Measurements from ENCODE around the gene FAM107B. TPM values are rescaled to one million over a fixed set of nuclear protein-coding genes. Genes with fewer than 3 reads are reported as not detected.

The FAM107B gene
- total and polyA plus RNA-seq, 2 experiments from 2014 or later = 11.0 to 17.6 TPM

GRCh38 chr10:14598809-14599764 is 175.6 kb downstream of the FAM107B start:
- Histone ChIP-seq H3K36me3 (ENCODE audit: insufficient read depth) (no peaks in the 10 kb centered on the region), H3K27ac (ENCODE audit: low read depth) (no peak overlapping the region), H3K9me2 (ENCODE audit: insufficient read depth) (no peaks in the 10 kb centered on the region), H2AFZ (no peak overlapping the region), H3K4me2 (no peak overlapping the region), H4K20me1 (replicated peaks; ENCODE audit: insufficient read depth) (peaks cover 5% of the 10 kb centered on the region), H3K27me3 (ENCODE audit: insufficient read depth) (peaks cover 13% of the 10 kb centered on the region), H3F3A (replicated peaks; ENCODE audit: low read depth) (no peaks in the 10 kb centered on the region), H3K79me2 (replicated peaks; ENCODE audit: insufficient read depth) (peaks cover 72% of the 10 kb centered on the region), H3K4me3 (no peak overlapping the region), H3K4me1 (ENCODE audit: insufficient read depth) (peaks cover 16% of the 10 kb centered on the region)
- peaks cover 19% of the 10 kb centered on the region for H3K4me1 Mint-ChIP-seq
- no peak overlapping the region for H3K27ac Mint-ChIP-seq
- ATAC-seq (no peak), DNase-seq (ENCODE audit: low spot score) (no peak)
- no peak for TF ChIP-seq EZH2 (IDR thresholded peaks at IDR 0.05; ENCODE audit: low read depth, unreplicated experiment)
- TF ChIP-seq CTCF (conservative IDR thresholded peaks at IDR 0.05; ENCODE audit: low read depth in 2 of 2) = no peak
- no peak for TF ChIP-seq CREB1 (CRISPR knock-in tag; IDR thresholded peaks at IDR 0.05; ENCODE audit: low read depth)
- TF ChIP-seq JUNB (IDR thresholded peaks at IDR 0.05; ENCODE audit: unreplicated experiment) = no peak
- TF ChIP-seq ZNF114 (CRISPR knock-in tag; IDR thresholded peaks at IDR 0.05) = no peak
- no peak for TF ChIP-seq ETS1 (IDR thresholded peaks at IDR 0.05)
- no peak for TF ChIP-seq REST (IDR thresholded peaks at IDR 0.05; ENCODE audit: unreplicated experiment)
- TF ChIP-seq EZH2phosphoT487 (IDR thresholded peaks at IDR 0.05; ENCODE audit: unreplicated experiment) = no peak
- no peak for TF ChIP-seq POLR2AphosphoS5 (IDR thresholded peaks at IDR 0.05; ENCODE audit: low read depth)
- TF ChIP-seq ZNF462 (CRISPR knock-in tag; IDR thresholded peaks at IDR 0.05) = no peak
- no peak for TF ChIP-seq STAT1 (IDR thresholded peaks at IDR 0.05; ENCODE audit: unreplicated experiment)
- no peak for TF ChIP-seq NANOG (IDR thresholded peaks at IDR 0.05; ENCODE audit: borderline replicate concordance)
- TF ChIP-seq ZNF331 (CRISPR knock-in tag; IDR thresholded peaks at IDR 0.05; ENCODE audit: low read depth) = no peak
- H3K9me3 Mint-ChIP-seq = no peaks in the 10 kb centered on the region
- H3K36me3 Mint-ChIP-seq (ENCODE audit: low read depth) = peaks cover 26% of the 10 kb centered on the region
- H3K27me3 Mint-ChIP-seq (ENCODE audit: insufficient read depth, low read depth, poor library complexity) = peaks cover 10% of the 10 kb centered on the region
- no peak overlapping the region for H3K4me3 Mint-ChIP-seq

Data from GM23338 (cell line).